T-helper 22 cell (primary cell): ENCODE results near the gene JARID2.
"Not testable (repeated sequence)": the region's sequence is repeated elsewhere in the genome, so short reads cannot be mapped to it uniquely, and the experiment has no call there.

Experiments
- DNase-seq: peaks from one replicate; pipeline ENCODE4 v3.0.0-alpha.2; 2020; ENCODE audit warnings: low read depth

The JARID2 gene

GRCh38 chr6:15401120-15401519 lies 155.3 kb downstream of the JARID2 start:
- DNase-seq: no peak

- DNase-seq: no peak
Measured at GRCh38 chr6:15401769-15402250, 155.9 kb downstream of the JARID2 start.

GRCh38 chr6:15402406-15403045 lies 156.7 kb downstream of the JARID2 start:
- DNase-seq: no peak

GRCh38 chr6:15403094-15403755 lies 157.4 kb downstream of the JARID2 start:
- no peak for DNase-seq

GRCh38 chr6:15404685-15404980 lies 158.8 kb downstream of the JARID2 start:
- DNase-seq: no peak

- no peak for DNase-seq
Measured at GRCh38 chr6:15405129-15406068, 159.5 kb downstream of the JARID2 start.

GRCh38 chr6:15406452-15406851 lies 160.6 kb downstream of the JARID2 start:
- DNase-seq: no peak

GRCh38 chr6:15408008-15408407 lies 162.1 kb downstream of the JARID2 start:
- no peak for DNase-seq

- DNase-seq: no peak
Measured at GRCh38 chr6:15408758-15409157, 162.9 kb downstream of the JARID2 start.

- no peak for DNase-seq
Measured at GRCh38 chr6:15409301-15410125, 163.6 kb downstream of the JARID2 start.

- no peak for DNase-seq
Measured at GRCh38 chr6:15410126-15410391, 164.2 kb downstream of the JARID2 start.

- no peak for DNase-seq
Measured at GRCh38 chr6:15410752-15411151, 164.9 kb downstream of the JARID2 start.

- DNase-seq: no peak
Measured at GRCh38 chr6:15411766-15412165, 165.9 kb downstream of the JARID2 start.

GRCh38 chr6:15412767-15413166 lies 166.9 kb downstream of the JARID2 start:
- no peak for DNase-seq

GRCh38 chr6:15413466-15414234 lies 167.8 kb downstream of the JARID2 start:
- DNase-seq: no peak

GRCh38 chr6:15414235-15414612 lies 168.4 kb downstream of the JARID2 start:
- DNase-seq: no peak

GRCh38 chr6:15415622-15416021 lies 169.8 kb downstream of the JARID2 start:
- not testable (repeated sequence) for DNase-seq

- DNase-seq: no peak
Measured at GRCh38 chr6:15416932-15417509, 171.2 kb downstream of the JARID2 start.

GRCh38 chr6:15417811-15418210 lies 171.9 kb downstream of the JARID2 start:
- DNase-seq: no peak

GRCh38 chr6:15419493-15419892 lies 173.6 kb downstream of the JARID2 start:
- DNase-seq: no peak

- no peak for DNase-seq
Measured at GRCh38 chr6:15420959-15421438, 175.1 kb downstream of the JARID2 start.
